Coronary artery (tissue), 2 donors: Measurements from ENCODE around the gene TNFRSF14.
A peak's percentile ranks its signal among the peaks of the same experiment; 100 is the strongest.

Experiments
- DNase-seq: peaks from one replicate; pipeline ENCODE4 v3.0.0-alpha.2; 2017; ENCODE audit warnings: low spot score
- H3K27ac ChIP-seq, 2 donors: fragments of 200-600 bp; sonication (generic); one replicate each; pipeline ENCODE4 v1.5.1; 2016 to 2019
- H3K4me3 ChIP-seq: fragments of 200-600 bp; sonication (generic); 2 replicates; pipeline ENCODE4 v1.5.1; 2016; ENCODE audit warnings: mild to moderate bottlenecking, moderate library complexity
- CTCF ChIP-seq: fragments of 200-600 bp; sonication (generic); IDR thresholded peaks from one replicate; pipeline ENCODE4 v1.5.1; 2019; ENCODE audit warnings: antibody characterized with exemption

The TNFRSF14 gene

GRCh38 chr1:2557482-2558400 lies 1.6 kb downstream of the TNFRSF14 start:
- H3K4me3 ChIP-seq: peak overlapping the region; percentile 73
- no peak for DNase-seq
- peak overlapping the region; percentile 73 to 92 for H3K27ac ChIP-seq
- TF ChIP-seq CTCF: no peak

GRCh38 chr1:2558420-2558819 lies 2.2 kb downstream of the TNFRSF14 start:
- no peak for DNase-seq
- no peak overlapping the region for H3K4me3 ChIP-seq
- no peak for TF ChIP-seq CTCF
- no peak overlapping the region for H3K27ac ChIP-seq

GRCh38 chr1:2558861-2559260 lies 2.7 kb downstream of the TNFRSF14 start:
- TF ChIP-seq CTCF: no peak
- no peak overlapping the region for H3K27ac ChIP-seq
- DNase-seq: no peak

GRCh38 chr1:2559509-2560298 lies 3.5 kb downstream of the TNFRSF14 start:
- H3K4me3 ChIP-seq: no peak overlapping the region

More at GRCh38 chr1:2558861-2559260, 2.7 kb downstream of the TNFRSF14 start:
- H3K4me3 ChIP-seq: no peak overlapping the region

GRCh38 chr1:2560299-2561073 lies 4.3 kb downstream of the TNFRSF14 start:
- no peak for TF ChIP-seq CTCF
- Histone ChIP-seq H3K4me3 (no peak overlapping the region), H3K27ac (no peak overlapping the region)
- no peak for DNase-seq

More at GRCh38 chr1:2559509-2560298, 3.5 kb downstream of the TNFRSF14 start:
- H3K27ac ChIP-seq: no peak overlapping the region
- TF ChIP-seq CTCF: no peak
- no peak for DNase-seq

- no peak for DNase-seq
- Histone ChIP-seq H3K27ac (no peak overlapping the region), H3K4me3 (no peak overlapping the region)
- TF ChIP-seq CTCF: no peak
Observed at GRCh38 chr1:2561446-2561845, 5.3 kb downstream of the TNFRSF14 start.
